ENCODE data around the gene PGRMC2. TPM values are rescaled to one million over a fixed set of nuclear protein-coding genes. Genes with fewer than 3 reads are reported as not detected.

Gene PGRMC2
- total RNA-seq (2014; rRNA removed; shearing (Covaris generic)): 11.4 and 13.1 TPM in 2 replicates

- peak; percentile 37 for DNase-seq (ENCODE audit: low read depth)
Observed at GRCh38 chr4:128287141-128287870, at the start of gene PGRMC2. PGRMC2 (minus strand) TSS chr4:128287813; CDS start chr4:128287790, 23 bp downstream.

GRCh38 chr4:128335541-128335940 is 47.9 kb upstream of the PGRMC2 start:
- DNase-seq (ENCODE audit: low read depth): no peak

DNA sequence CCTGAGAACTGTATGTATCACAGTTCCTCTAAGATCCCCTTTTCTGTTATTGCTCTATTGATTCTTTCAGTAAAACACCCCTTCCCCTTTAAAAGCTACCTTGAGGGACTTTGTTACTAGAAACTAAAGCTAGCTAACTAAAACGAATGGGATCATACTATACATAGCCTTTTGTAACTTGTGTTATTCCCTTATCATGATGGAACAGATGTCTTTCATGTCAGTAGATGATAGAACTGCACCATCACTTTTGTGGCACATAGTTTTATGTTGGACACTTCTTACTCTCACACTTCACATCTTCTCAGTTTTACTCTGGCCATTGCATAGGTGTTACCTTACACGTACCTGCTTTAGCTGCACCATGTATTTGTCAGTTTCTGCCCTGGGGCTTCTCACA is 46.6 kb upstream of the PGRMC2 start:
- DNase-seq (ENCODE audit: low read depth): no peak

DNA sequence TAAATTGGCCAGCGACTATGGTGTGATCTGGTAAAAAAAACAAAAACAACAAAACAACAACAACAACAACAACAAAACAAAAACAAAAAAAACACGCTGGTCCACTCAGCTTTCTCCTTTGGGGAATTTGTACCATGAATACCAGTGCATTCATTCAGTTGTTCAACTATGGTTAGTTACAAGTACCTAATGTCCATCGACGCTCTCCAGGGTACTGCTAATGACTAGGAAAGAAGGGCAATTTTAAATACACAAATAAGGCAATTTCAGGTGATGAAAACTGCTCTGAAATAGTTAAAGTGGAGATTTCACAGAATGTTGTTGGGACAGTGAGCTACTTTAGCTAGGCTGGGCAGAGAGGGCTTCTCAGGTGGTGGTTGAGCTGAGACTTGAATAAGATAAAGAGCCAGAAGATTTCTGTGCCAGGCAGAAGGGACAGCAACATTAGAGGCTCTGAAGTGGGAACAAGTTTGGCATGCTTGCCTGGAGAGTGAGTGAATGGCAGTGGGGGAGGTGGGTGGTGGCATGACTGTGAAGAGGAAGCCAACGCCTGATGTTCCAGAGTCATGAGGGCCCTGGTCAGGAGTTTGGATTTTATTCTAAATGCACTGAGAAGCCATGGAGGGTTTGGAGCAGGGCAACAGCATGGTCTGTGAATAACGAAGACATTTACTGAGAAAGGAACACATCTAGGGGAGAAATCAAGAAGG is 45.9 kb upstream of the PGRMC2 start:
- DNase-seq (ENCODE audit: low read depth): no peak

DNA sequence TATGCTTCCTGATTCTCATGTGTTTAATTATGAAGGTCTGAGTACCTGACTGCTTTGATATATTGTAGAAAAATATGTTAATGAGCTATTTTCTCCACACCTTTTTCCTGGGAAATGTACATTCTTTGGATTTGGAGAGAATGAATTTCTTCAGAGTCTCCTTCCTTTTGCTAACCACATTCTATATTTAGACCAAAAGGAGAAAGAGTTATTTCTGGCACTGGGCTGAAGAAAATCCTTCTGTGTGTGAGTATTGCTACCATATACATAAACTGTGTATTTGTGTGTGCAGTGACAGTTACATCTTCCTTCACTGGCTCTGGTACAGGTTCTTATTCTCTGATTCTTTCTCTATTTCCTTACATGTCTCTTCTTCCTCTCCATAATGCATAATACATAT is 44.5 kb upstream of the PGRMC2 start:
- DNase-seq (ENCODE audit: low read depth): no peak

- DNase-seq (ENCODE audit: low read depth): no peak
Observed at GRCh38 chr4:128329638-128330037, 42.0 kb upstream of the PGRMC2 start.

DNA sequence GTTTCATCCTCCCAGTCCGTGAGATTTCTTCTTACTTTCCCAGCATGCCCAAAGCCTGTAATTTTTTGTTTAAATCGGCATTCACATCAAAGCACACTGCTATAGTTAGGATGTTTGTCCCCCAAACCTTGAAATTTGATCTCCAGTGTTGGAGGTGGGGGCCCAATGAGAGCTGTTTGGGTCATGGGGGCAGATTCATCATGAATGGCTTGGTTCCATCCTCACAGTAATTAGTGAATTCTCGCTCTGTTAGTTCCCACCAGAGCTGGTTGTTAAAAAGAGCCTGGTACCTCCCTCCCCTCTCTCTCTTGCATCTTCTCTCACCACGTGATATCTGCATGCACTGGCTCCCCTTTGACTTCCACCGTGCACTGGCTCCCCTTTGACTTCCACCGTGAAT is 40.5 kb upstream of the PGRMC2 start:
- no peak for DNase-seq (ENCODE audit: low read depth)

- no peak for DNase-seq (ENCODE audit: low read depth)
Observed at GRCh38 chr4:128323401-128323800, 35.8 kb upstream of the PGRMC2 start.

DNA sequence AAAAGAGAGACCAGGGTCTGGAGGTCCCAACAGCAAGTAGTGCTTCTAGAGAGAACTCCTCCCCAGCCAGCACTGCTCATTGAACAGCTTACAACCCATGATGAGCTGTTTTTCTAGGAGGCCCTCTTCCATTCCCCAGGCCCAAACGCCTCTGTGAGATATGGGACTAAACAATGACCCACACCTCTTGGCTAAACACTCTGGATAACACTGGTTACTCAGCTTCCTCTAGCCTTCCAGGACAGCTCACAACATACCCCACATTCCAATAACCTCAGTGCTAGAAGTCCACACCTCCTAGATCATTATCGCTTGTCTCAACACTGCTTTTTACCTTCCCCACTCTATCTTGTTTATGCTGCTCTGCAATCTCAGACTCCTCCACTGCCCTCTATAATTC is 35.4 kb upstream of the PGRMC2 start:
- DNase-seq (ENCODE audit: low read depth): peak; percentile 75

- DNase-seq (ENCODE audit: low read depth): peak; percentile 39
Observed at GRCh38 chr4:128322311-128322710, 34.7 kb upstream of the PGRMC2 start.

DNA sequence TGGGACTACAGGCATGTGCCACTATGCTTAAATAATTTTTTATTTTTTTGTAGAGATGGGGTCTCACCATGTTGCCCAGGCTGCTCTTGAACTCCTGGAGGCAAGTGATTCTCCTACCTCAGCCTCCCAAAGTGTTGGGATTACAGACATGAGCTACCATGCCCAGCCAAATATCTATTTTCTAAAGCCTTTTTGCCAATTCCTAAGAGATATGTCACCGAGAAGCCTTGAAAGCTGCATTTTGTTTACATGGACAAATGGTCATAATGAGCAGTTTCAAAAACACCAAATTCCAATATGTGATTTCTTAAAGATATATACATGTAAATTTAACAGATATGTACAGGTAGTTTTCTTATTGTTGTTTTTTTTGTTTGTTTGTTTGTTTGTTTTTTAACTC is 33.0 kb upstream of the PGRMC2 start:
- no peak for DNase-seq (ENCODE audit: low read depth)

GRCh38 chr4:128315756-128316520 is 28.3 kb upstream of the PGRMC2 start:
- DNase-seq (ENCODE audit: low read depth): no peak

GRCh38 chr4:128311659-128312403 is 24.2 kb upstream of the PGRMC2 start:
- no peak for DNase-seq (ENCODE audit: low read depth)

DNA sequence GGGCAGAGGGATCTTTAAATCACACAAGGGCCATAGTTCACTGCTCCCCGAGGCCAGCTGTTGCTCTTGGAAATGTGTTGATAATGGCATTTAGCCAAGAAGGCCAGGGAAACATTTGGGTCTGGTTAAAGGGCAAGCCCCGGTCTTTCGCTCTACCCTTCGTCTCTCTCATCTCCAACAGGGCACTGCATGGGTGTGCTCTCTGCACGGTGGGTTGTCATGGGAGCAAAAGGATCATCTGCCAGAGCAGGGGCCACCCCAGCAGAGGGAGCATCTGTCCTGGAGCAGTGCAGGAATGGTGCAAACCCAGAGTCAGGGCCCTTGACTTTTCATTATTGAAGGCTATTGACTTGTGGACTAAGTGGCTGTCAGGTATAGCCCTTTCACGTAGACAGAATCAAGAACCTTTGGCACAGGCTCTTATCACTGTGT is 22.7 kb upstream of the PGRMC2 start:
- DNase-seq (ENCODE audit: low read depth): peak; percentile 13

GRCh38 chr4:128309585-128309984 is 22.0 kb upstream of the PGRMC2 start:
- DNase-seq (ENCODE audit: low read depth): no peak

GRCh38 chr4:128308986-128309385 is 21.4 kb upstream of the PGRMC2 start:
- no peak for DNase-seq (ENCODE audit: low read depth)

DNA sequence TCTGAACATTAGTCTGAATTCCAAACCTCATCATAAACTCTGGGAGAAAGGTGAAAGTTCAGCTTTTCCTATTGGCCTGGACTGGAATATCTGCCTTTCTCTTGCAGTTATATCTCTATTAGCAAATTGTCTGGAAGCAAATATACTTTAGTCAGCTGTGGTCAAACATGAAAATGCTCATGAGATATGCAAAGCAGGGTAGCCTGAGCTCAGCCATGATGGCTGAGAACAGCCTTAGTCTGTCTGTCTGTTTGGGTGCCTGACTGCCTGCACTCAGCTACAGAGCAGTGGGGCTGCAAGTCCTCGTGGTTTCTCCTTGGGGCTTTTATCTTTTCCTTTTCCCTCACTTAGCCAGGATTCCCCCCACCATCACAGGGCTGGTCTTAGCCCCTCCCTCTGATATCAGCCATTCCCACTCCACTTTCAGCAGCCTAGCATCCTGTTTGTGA is 19.5 kb upstream of the PGRMC2 start:
- no peak for DNase-seq (ENCODE audit: low read depth)

- DNase-seq (ENCODE audit: low read depth): no peak
Observed at GRCh38 chr4:128305942-128306341, 18.3 kb upstream of the PGRMC2 start.

- no peak for DNase-seq (ENCODE audit: low read depth)
Observed at GRCh38 chr4:128303986-128304385, 16.4 kb upstream of the PGRMC2 start.

GRCh38 chr4:128303405-128303785 is 15.8 kb upstream of the PGRMC2 start:
- no peak for DNase-seq (ENCODE audit: low read depth)

- DNase-seq (ENCODE audit: low read depth): no peak
Observed at GRCh38 chr4:128301979-128302378, 14.4 kb upstream of the PGRMC2 start.

- no peak for DNase-seq (ENCODE audit: low read depth)
Observed at GRCh38 chr4:128299848-128300247, 12.2 kb upstream of the PGRMC2 start.
